Prostate gland (tissue), 2 donors: Measurements from ENCODE around the gene INSL4. TPM values are rescaled to one million over a fixed set of nuclear protein-coding genes. Genes with fewer than 3 reads are reported as not detected.

ENCODE experiments used
- DNase-seq: peaks from one replicate; pipeline ENCODE4 v3.0.0-alpha.2; 2019; ENCODE audit warnings: low spot score
- H3K27ac ChIP-seq, 2 donors: fragments of 200-600 bp; sonication (generic); 2 replicates each; pipeline ENCODE4 v1.5.1; 2017 to 2019
- H3K27me3 ChIP-seq: fragments of 200-600 bp; sonication (generic); replicated peaks from 2 replicates; pipeline ENCODE4 v1.5.1; 2019; ENCODE audit not compliant: insufficient read depth
- H3K36me3 ChIP-seq, 2 donors: fragments of 200-600 bp; sonication (generic); 1 replicate in 1 of 2; 2 replicates in 1 of 2; pipeline versions ENCODE4 v1.5.1 to v1.8.1; 2017 to 2019
- H3K4me1 ChIP-seq: fragments of 200-600 bp; sonication (generic); replicated peaks from 2 replicates; pipeline ENCODE4 v1.5.1; 2019
- H3K4me3 ChIP-seq, 2 donors: fragments of 200-600 bp; sonication (generic); 2 replicates each; pipeline ENCODE4 v1.5.1; 2017 to 2019
- H3K9me3 ChIP-seq: fragments of 200-600 bp; sonication (generic); 2 replicates; pipeline ENCODE4 v1.5.1; 2017
- CTCF ChIP-seq, 4 experiments: fragments of 200-600 bp in 2 of 4; fragments of 450-650 bp in 2 of 4; sonication (generic) in 2 of 4; IDR thresholded peaks; 1 replicate in 3 of 4; 2 replicates in 1 of 4; pipeline ENCODE4 v1.5.1; 2016 to 2019; ENCODE audit warnings: antibody characterized with exemption in 4 of 4, mild to moderate bottlenecking in 2 of 4, moderate library complexity in 2 of 4
- POLR2A ChIP-seq: fragments of 450-650 bp; IDR thresholded peaks from one replicate; pipeline ENCODE4 v1.6.1; 2016; ENCODE audit warnings: antibody characterized with exemption, mild to moderate bottlenecking
- POLR2AphosphoS5 ChIP-seq: sonication (generic); formaldehyde crosslinking; IDR thresholded peaks from one replicate; pipeline ENCODE4 v1.6.1; 2017; ENCODE audit warnings: antibody characterized with exemption
- WGBS: methylation state at CpG from one replicate; pipeline ENCODE4 v1.1.5; 2018; 5-methylcytosine and 5-hydroxymethylcytosine counted together
- intact Hi-C: fragments of 100-400 bp; cut with DNase I; formaldehyde crosslinking; loops from one replicate; pipeline ENCODE4 v1.14.2; 2022
- small RNA-seq, 2 donors: library from RNA; depleted of rRNA; stranded (forward); fragments of <200 nt; gene quantifications; one replicate each; pipeline ENCODE3, GENCODE V24; 2016
- total RNA-seq, 2 donors: library from RNA; depleted of rRNA; stranded (reverse); fragments of >200 nt; gene quantifications; one replicate each; pipeline ENCODE4 v1.1.0, GENCODE V29; 2016

Gene INSL4
- total RNA-seq, 2 donors from 2014 or later: not detected

DNA sequence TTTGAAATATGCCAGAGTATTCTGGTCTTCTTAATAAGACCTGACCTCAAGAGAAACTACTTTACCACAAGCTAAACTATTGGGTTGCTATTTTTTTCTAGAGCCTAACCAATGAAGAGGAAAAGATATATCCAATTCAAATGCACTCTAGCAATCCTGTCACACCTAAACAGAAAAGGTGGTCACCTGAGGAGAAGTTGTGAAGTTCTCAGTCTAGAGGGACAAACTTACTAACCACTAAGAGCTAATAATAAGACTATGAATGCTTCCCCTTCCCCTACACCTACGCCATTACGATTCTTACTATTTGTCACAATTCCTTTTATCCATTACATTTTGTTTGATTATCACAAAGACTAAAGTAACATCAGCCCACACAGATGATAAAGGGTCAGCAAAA lies 43.6 kb downstream of the INSL4 start:
- no peaks in the 10 kb centered on the region for H3K27me3 ChIP-seq
- no peak for DNase-seq
- no peaks in the 10 kb centered on the region for H3K9me3 ChIP-seq
- TF ChIP-seq POLR2A (no peak), POLR2AphosphoS5 (no peak), CTCF (IDR thresholded peaks at IDR 0.05) (no peak)
- intact Hi-C loops: no loop called here
- no peaks in the 10 kb centered on the region for H3K4me1 ChIP-seq
- H3K4me3 ChIP-seq: no peak overlapping the region
- WGBS: 94% methylated on average over 2 of the region's 2 CpGs
- H3K27ac ChIP-seq: no peak overlapping the region
- no peaks in the 10 kb centered on the region for H3K36me3 ChIP-seq

GRCh38 chr9:5278486-5278885 lies 47.3 kb downstream of the INSL4 start:
- Histone ChIP-seq H3K27me3 (no peaks in the 10 kb centered on the region), H3K9me3 (no peaks in the 10 kb centered on the region), H3K36me3 (no peaks in the 10 kb centered on the region), H3K4me1 (no peaks in the 10 kb centered on the region), H3K27ac (no peak overlapping the region), H3K4me3 (no peak overlapping the region)
- TF ChIP-seq POLR2AphosphoS5 (no peak), CTCF (IDR thresholded peaks at IDR 0.05) (no peak), POLR2A (no peak)
- DNase-seq: no peak
- 55% methylated on average over 2 of the region's 2 CpGs for WGBS
- intact Hi-C loops: no loop called here

Small RNA genes lying within 50 kb of the gene (small RNA-seq; reads per million reads assigned to genes)
- gene AL133547.1: 0 reads per million in 2 donors

Other genes starting within 250 kb of the INSL4 start
- 10 to 100 TPM in 1 of 2 donors, 1 to 10 TPM in 1; 8.6 to 13.9 TPM for gene JAK2, start 246.1 kb upstream of the INSL4 start, total RNA-seq
- 1 to 10 TPM in 1 of 2 donors, not detected in 1; 8.9 TPM for gene INSL6, start 45.8 kb upstream of the INSL4 start, total RNA-seq
- gene RLN2, start 73.3 kb downstream of the INSL4 start, total RNA-seq: 1 to 10 TPM; 2.3 to 2.5 TPM
- gene RLN1, start 108.5 kb downstream of the INSL4 start, total RNA-seq: 100 to 1,000 TPM in 1 of 2 donors, 1 to 10 TPM in 1; 1.1 to 105 TPM
- gene PLGRKT, start 206.5 kb downstream of the INSL4 start, total RNA-seq: 10 to 100 TPM; 10.4 to 49.6 TPM
- gene CD274, start 219.1 kb downstream of the INSL4 start, total RNA-seq: 1 to 10 TPM in 1 of 2 donors, under 1 TPM in 1; 0.82 to 1.9 TPM